Measurements from ENCODE around the gene STK31.

STK31 gene

GRCh38 chr7:23664122-23664521, 45.9 kb upstream of the STK31 start:
- no peak for ATAC-seq
- TF ChIP-seq ZFP30 (CRISPR knock-in tag; IDR thresholded peaks at IDR 0.05) (no peak), ZNF70 (CRISPR knock-in tag; IDR thresholded peaks at IDR 0.05) (no peak), ZFP3 (CRISPR knock-in tag; IDR thresholded peaks at IDR 0.05) (no peak), SNAI2 (CRISPR knock-in tag; IDR thresholded peaks at IDR 0.05) (no peak), CREB5 (CRISPR knock-in tag; IDR thresholded peaks at IDR 0.05; ENCODE audit: low read depth) (no peak), CSRNP3 (CRISPR knock-in tag; IDR thresholded peaks at IDR 0.05) (no peak), CSDC2 (CRISPR knock-in tag; IDR thresholded peaks at IDR 0.05) (no peak)

GRCh38 chr7:23672033-23672432, 38.0 kb upstream of the STK31 start:
- no peak for TF ChIP-seq ARNTL (CRISPR knock-in tag; IDR thresholded peaks at IDR 0.05; ENCODE audit: borderline replicate concordance, low read depth)
- TF ChIP-seq PPARA (CRISPR knock-in tag; IDR thresholded peaks at IDR 0.05; ENCODE audit: borderline replicate concordance) = no peak
- TF ChIP-seq RARB (CRISPR knock-in tag; IDR thresholded peaks at IDR 0.05) = no peak
- no peak for TF ChIP-seq SNAI2 (CRISPR knock-in tag; IDR thresholded peaks at IDR 0.05)
- no peak for TF ChIP-seq ZNF70 (CRISPR knock-in tag; IDR thresholded peaks at IDR 0.05)
- TF ChIP-seq TOX (CRISPR knock-in tag; IDR thresholded peaks at IDR 0.05; ENCODE audit: borderline replicate concordance) = no peak
- TF ChIP-seq PATZ1 (CRISPR knock-in tag; IDR thresholded peaks at IDR 0.05; ENCODE audit: borderline replicate concordance) = no peak
- TF ChIP-seq ZFP30 (CRISPR knock-in tag; IDR thresholded peaks at IDR 0.05) = no peak
- no peak for TF ChIP-seq TCF4 (CRISPR knock-in tag; IDR thresholded peaks at IDR 0.05; ENCODE audit: borderline replicate concordance)
- no peak for TF ChIP-seq POU6F1 (CRISPR knock-in tag; IDR thresholded peaks at IDR 0.05; ENCODE audit: borderline replicate concordance, low read depth)
- no peak for TF ChIP-seq CSDC2 (CRISPR knock-in tag; IDR thresholded peaks at IDR 0.05)
- no peak for TF ChIP-seq ZNF565 (CRISPR knock-in tag; conservative IDR thresholded peaks at IDR 0.05; ENCODE audit: low read depth)
- TF ChIP-seq ZFP3 (CRISPR knock-in tag; IDR thresholded peaks at IDR 0.05) = no peak
- no peak for TF ChIP-seq BACH2 (CRISPR knock-in tag; IDR thresholded peaks at IDR 0.05; ENCODE audit: borderline replicate concordance)
- no peak for TF ChIP-seq ZC3H10 (CRISPR knock-in tag; IDR thresholded peaks at IDR 0.05)
- TF ChIP-seq ESRRG (CRISPR knock-in tag; IDR thresholded peaks at IDR 0.05) = no peak
- no peak for TF ChIP-seq TSHZ2 (CRISPR knock-in tag; IDR thresholded peaks at IDR 0.05)
- TF ChIP-seq CREB5 (CRISPR knock-in tag; IDR thresholded peaks at IDR 0.05; ENCODE audit: low read depth) = no peak
- ATAC-seq = no peak

GRCh38 chr7:23679898-23680413, 30.1 kb upstream of the STK31 start, which contains the start of gene FAM221A:
TSS of gene FAM221A (plus strand) at chr7:23680199. CDS start at chr7:23680219, 20 bp downstream.
- TF ChIP-seq TSHZ2 (CRISPR knock-in tag; IDR thresholded peaks at IDR 0.05) (0 out of 2 replicates have a peak, but pooled peaks have one; percentile 35), ZNF70 (CRISPR knock-in tag; IDR thresholded peaks at IDR 0.05) (no peak; the same call in 1 of the 2 replicates), CSDC2 (CRISPR knock-in tag; IDR thresholded peaks at IDR 0.05) (peak; percentile 45; the same call in 1 of the 2 replicates), PPARA (CRISPR knock-in tag; IDR thresholded peaks at IDR 0.05; ENCODE audit: borderline replicate concordance) (no peak)
- peak; percentile 98 for ATAC-seq

Data from SK-N-SH treated with all-trans-retinoic acid at 6 μM for 48 hours (cell line).